CD4-positive, alpha-beta T cell treated with Interleukin-2 at 100 ng/mL for 4 hours (primary cell): ENCODE measurements around the gene IRX2.

Experiments
- DNase-seq: peaks from one replicate; pipeline ENCODE4 v3.0.0-alpha.2; 2020; ENCODE audit warnings: low spot score

IRX2 gene

GRCh38 chr5:2755681-2756171 lies 4.2 kb upstream of the IRX2 start:
- DNase-seq: no peak

- no peak for DNase-seq
Measured at GRCh38 chr5:2755076-2755680, 3.7 kb upstream of the IRX2 start.

DNA sequence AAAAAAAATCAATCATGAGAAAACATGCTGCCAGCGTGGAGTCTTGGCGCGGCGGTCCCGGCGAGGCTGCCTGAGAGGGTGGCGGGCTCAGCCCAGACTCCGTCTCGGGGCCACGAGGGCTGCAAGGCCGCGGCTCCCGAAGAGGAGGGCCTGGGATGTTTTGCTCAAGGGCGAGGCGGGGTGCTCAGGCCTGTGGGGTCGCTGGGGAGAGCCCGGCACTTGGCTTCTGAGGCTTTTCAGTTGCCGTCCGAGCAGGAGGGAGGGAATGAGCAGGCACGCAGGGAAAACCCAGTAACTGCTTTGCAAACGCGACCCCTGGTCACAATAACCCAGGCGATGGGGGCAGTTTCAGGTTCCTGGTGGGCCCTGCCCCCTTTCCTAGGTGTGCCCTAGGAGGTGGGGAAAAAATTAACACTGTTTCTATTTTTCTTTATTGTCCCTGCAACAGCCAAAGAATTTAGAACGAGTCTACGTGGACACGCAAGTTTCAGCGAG lies 3.2 kb upstream of the IRX2 start:
- no peak for DNase-seq

DNA sequence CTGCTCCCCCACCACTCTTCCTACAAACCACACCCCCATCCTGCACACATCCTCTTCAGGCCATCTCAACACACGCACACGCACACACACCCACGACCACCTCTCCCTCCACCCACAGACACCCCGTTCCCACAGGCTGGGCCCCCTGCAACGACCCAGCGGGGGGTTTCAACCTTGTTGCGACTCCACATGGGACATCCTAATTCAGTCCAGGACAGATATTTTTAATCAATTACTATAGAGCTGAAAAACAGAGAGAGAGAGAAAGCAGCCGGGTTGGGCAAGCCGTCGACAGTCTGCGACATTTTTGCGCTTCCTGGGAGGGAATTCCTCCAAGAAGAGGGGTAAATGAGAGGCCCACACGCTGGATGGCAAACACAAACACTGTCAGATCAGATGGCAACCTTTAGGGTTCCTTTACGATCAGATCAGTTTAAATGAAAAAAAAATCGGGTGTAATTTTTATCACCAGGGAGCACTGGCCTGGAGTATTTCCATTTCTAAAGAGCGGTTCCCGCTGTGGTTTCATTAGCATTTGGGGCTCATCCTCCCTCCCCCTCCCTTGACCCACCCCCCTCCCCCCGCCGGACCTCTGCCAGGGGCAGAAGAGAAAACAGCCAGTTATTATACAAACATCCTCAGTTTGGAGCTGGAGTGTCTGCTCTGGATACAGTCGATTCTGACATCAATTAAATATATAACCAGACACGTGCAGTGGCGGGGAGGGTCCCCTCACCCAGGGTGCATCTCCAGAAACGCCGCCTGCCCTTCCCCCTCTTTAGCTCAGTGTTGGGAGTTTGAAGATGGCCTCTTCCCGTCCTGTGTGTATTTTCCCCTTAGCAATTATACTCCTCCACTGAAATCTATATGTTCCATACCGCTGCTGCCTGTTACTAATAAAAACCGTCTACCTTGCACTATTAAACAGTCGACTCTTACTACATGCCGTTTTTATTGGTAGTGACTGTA lies 2.3 kb upstream of the IRX2 start:
- DNase-seq: no peak

DNA sequence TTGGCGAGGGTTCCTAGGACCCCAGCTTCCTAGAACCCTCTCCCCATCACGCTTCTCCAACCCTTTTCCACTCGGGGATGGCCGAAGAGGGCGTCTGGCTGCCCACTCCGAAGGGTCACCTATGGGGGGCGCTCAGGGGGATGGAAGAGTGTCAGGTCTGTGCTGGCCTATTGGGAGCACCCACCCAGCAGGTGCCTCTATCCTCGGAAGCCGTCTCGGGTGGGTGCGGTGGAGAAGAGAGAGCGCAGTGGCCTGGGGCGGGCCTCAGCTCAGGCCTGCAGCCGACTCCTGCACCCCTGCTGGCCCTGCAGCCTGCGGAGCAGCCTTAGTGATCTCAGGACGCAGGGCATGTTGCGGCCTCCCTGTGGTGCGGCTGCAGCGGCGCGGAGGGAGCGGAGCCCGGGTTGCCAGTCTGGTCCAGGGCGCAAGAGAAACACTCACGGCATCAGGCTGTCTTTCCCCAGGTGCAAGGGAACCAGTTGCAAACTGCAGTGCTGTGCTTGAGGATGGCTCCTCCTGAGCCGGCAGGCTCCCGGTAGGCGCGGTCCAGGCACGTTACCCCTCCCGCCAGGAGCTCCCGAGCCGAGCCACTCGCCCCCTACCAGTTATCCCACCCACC lies 1.5 kb upstream of the IRX2 start:
- no peak for DNase-seq

DNA sequence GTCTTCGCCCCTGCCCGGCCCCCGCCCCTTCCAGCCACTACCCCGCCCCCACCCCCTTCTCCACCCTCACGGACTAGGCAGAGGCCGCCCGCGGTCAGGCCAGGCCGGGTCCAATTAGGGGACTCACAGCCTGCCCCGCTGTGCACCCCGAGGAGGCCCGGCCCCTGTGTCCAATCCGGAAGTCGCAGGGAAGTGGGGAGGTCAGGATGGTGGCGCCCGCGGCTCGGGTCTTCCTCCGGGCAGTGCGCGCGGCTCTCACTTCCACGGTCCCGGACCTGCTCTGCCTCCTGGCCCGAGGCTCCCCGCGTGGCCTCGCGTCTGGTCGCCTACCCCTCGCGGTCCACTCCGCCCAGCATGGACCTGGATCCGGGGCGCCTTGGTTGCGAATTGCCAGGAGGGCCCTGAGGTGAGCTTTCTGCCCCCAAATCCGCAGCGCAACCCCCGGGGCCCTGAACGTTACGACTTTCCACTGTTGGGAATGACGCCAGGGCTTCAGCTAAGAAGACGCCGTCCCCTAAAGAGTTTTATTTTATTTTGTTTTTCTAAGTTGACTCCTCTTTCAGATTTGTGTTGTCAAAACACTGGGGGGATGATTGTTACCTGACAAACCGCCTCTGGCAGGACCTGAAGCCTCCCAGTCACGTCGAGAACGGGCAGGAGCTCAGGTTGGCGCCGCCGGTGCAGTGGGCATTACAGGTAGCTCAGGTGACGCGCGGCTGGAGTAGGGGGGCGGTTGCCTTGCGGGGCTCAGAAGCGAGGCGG lies 763 bp upstream of the IRX2 start:
- no peak for DNase-seq

DNA sequence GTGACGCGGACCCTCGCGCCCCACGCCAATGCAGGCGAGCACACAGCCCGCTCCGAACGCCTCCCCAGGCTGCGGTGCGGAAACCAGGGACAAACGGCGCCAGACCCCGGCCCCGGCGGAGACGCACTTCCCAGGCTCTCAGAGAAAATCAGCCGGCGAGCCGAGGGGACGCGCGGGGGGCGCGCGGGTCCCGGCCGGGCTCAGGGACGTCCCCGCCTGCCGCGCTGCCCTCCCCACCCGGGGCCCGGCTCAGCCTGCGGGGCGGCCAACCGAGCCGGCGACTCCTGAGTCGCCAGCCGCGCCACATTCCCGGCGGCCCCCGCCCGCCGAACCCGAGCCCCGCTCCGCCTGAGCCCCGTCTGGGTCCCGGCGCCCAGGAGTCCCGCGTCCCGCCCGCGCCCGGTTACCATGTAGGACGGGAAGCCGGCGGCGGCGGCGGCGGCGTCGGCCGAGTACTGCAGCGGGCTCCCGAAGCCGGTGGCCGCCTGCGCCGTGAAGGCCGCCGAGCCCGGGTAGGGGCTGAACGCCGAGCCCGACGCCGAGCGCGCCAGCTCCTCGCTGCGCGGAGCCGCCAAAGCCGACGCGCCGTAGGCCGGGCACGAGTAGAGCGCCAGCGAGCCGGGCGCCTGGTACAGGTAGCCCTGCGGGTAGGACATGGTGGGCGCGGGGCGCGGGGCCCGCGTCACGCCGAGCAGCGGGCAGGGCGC lies 566 bp downstream of the IRX2 start:
- DNase-seq: no peak

- DNase-seq: no peak
Measured at GRCh38 chr5:2750026-2750757, 1.3 kb downstream of the IRX2 start.

DNA sequence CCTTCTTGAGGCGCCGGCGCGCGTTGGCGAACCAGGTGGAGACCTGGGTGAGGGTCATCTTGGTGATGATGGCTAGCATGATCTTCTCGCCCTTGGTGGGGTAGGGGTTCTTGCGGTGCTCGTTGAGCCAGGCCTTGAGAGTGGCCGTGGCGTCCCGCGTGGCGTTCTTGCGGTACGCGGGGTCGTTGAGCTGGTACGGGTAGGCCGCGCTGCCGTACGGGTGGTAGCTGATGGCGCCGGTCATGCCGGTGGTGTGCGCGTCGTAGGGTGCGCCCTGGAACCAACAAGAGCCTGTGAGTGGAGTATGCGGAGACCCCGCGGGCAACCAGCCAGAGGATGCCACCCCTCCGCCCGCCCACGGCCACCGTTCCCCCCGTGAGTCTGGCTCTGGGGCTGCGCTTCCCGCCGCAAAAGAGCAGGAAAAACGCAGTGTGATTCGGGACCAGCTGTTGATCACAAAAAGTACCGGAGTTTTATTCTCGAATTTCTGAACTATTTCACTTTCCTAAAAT lies 1.9 kb downstream of the IRX2 start:
- DNase-seq: no peak

GRCh38 chr5:2748861-2749513 lies 2.5 kb downstream of the IRX2 start:
- DNase-seq: no peak

GRCh38 chr5:2748179-2748860 lies 3.2 kb downstream of the IRX2 start:
- no peak for DNase-seq

DNA sequence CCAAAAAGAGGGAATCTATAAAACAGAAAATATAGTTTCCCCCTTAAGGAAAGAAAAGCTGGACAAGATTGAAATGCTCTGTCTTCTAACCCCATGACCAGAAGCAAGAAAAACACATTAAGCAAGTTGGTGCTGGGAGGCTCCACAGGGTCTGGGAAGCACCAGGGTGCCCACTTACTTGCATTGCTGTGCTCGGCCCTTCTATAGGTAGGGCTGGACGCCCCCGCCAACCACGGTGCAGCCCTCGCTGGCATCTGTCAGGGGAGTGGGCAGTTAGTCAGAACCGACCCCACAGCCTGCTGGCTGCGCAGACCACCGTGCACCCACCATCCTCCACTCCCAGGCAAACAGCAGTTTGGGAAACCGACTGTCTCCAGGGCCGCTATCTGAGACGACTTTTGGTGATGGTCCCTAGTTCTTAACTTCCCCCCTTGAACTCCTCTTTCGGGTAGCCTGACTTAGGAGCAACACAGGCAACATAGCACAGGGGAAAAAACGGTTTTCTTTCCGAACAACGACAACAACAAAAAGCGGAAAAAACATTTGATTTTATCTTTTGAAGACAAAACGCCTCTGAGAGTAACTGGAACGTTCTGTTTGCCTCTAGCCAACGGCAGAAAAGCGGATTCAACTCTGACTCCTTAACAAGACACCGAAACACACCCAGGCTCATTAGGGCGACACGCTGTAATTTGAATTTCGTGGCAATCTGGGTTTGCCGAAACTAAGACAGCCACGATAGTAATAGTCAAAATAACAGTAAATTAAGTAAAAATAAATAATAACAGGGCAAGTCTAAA lies 3.9 kb downstream of the IRX2 start:
- no peak for DNase-seq

DNA sequence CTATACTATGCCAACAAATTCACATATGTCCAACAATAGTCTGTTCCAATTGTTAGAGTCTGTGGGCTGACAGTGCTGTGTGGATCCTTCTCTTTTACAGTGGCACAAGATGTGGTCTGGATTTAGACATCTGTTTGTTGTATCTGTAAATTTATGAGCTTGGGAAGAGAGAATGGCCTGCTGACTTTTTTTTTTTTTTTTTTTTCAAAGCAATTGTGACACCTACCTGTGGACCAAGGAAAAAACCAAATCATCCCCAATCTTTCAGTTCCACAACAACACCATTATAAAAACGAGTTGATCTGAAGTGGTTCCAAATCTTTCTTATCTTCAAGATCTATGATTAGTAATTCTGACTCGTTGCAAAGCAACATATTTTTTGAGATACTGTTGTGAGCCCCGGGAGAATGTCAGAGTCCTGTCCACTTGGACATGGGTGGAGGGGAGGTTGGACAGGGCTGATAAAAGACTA lies 4.9 kb downstream of the IRX2 start:
- DNase-seq: no peak

GRCh38 chr5:2744485-2744884 lies 7.0 kb downstream of the IRX2 start:
- no peak for DNase-seq

- DNase-seq: no peak
Measured at GRCh38 chr5:2742921-2743679, 8.4 kb downstream of the IRX2 start.

- DNase-seq: no peak
Measured at GRCh38 chr5:2741956-2742355, 9.5 kb downstream of the IRX2 start.

- no peak for DNase-seq
Measured at GRCh38 chr5:2740876-2741555, 10.5 kb downstream of the IRX2 start.
